Measurements from ENCODE around the gene AK3. TPM values are rescaled to one million over a fixed set of nuclear protein-coding genes. Genes with fewer than 3 reads are reported as not detected.

The AK3 gene
- total and polyA plus RNA-seq, 10 of the 15 experiments (the other 5 are each of a cell fraction or from before 2014, with no cell fraction given) = 14.2 to 86.6 (median 43.9) TPM

- TF ChIP-seq, protein P1, sequence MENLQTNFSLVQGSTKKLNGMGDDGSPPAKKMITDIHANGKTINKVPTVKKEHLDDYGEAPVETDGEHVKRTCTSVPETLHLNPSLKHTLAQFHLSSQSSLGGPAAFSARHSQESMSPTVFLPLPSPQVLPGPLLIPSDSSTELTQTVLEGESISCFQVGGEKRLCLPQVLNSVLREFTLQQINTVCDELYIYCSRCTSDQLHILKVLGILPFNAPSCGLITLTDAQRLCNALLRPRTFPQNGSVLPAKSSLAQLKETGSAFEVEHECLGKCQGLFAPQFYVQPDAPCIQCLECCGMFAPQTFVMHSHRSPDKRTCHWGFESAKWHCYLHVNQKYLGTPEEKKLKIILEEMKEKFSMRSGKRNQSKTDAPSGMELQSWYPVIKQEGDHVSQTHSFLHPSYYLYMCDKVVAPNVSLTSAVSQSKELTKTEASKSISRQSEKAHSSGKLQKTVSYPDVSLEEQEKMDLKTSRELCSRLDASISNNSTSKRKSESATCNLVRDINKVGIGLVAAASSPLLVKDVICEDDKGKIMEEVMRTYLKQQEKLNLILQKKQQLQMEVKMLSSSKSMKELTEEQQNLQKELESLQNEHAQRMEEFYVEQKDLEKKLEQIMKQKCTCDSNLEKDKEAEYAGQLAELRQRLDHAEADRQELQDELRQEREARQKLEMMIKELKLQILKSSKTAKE (IDR thresholded peaks at IDR 0.05; ENCODE audit: low read depth, poor library complexity, severe bottlenecking) = peak; percentile 14
- TF ChIP-seq POU2F2 (IDR thresholded peaks at IDR 0.05; ENCODE audit: borderline replicate concordance, low read depth, low read length) = no peak
- TF ChIP-seq ATF7 (IDR thresholded peaks at IDR 0.05; ENCODE audit: low read depth) = 0 out of 2 replicates have a peak, but pooled peaks have one; percentile 16
- TF ChIP-seq, protein P2, sequence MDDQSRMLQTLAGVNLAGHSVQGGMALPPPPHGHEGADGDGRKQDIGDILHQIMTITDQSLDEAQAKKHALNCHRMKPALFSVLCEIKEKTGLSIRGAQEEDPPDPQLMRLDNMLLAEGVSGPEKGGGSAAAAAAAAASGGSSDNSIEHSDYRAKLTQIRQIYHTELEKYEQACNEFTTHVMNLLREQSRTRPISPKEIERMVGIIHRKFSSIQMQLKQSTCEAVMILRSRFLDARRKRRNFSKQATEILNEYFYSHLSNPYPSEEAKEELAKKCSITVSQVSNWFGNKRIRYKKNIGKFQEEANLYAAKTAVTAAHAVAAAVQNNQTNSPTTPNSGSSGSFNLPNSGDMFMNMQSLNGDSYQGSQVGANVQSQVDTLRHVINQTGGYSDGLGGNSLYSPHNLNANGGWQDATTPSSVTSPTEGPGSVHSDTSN (IDR thresholded peaks at IDR 0.05; ENCODE audit: insufficient replicate concordance, low read depth, low read length) = peak; percentile 17
- 0 out of 4 replicates have a peak, but pooled peaks of 1 of the 2 experiments have one; percentile 23 for TF ChIP-seq EP300 (IDR thresholded peaks at IDR 0.05; ENCODE audit: borderline replicate concordance in 1 of 2, control insufficient read depth in 1 of 2, low read depth in 2 of 2, low read length in 2 of 2)
- TF ChIP-seq, protein P3, sequence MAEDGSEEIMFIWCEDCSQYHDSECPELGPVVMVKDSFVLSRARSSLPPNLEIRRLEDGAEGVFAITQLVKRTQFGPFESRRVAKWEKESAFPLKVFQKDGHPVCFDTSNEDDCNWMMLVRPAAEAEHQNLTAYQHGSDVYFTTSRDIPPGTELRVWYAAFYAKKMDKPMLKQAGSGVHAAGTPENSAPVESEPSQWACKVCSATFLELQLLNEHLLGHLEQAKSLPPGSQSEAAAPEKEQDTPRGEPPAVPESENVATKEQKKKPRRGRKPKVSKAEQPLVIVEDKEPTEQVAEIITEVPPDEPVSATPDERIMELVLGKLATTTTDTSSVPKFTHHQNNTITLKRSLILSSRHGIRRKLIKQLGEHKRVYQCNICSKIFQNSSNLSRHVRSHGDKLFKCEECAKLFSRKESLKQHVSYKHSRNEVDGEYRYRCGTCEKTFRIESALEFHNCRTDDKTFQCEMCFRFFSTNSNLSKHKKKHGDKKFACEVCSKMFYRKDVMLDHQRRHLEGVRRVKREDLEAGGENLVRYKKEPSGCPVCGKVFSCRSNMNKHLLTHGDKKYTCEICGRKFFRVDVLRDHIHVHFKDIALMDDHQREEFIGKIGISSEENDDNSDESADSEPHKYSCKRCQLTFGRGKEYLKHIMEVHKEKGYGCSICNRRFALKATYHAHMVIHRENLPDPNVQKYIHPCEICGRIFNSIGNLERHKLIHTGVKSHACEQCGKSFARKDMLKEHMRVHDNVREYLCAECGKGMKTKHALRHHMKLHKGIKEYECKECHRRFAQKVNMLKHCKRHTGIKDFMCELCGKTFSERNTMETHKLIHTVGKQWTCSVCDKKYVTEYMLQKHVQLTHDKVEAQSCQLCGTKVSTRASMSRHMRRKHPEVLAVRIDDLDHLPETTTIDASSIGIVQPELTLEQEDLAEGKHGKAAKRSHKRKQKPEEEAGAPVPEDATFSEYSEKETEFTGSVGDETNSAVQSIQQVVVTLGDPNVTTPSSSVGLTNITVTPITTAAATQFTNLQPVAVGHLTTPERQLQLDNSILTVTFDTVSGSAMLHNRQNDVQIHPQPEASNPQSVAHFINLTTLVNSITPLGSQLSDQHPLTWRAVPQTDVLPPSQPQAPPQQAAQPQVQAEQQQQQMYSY (CRISPR knock-in tag; IDR thresholded peaks at IDR 0.05) = no peak
- TF ChIP-seq, protein P4, sequence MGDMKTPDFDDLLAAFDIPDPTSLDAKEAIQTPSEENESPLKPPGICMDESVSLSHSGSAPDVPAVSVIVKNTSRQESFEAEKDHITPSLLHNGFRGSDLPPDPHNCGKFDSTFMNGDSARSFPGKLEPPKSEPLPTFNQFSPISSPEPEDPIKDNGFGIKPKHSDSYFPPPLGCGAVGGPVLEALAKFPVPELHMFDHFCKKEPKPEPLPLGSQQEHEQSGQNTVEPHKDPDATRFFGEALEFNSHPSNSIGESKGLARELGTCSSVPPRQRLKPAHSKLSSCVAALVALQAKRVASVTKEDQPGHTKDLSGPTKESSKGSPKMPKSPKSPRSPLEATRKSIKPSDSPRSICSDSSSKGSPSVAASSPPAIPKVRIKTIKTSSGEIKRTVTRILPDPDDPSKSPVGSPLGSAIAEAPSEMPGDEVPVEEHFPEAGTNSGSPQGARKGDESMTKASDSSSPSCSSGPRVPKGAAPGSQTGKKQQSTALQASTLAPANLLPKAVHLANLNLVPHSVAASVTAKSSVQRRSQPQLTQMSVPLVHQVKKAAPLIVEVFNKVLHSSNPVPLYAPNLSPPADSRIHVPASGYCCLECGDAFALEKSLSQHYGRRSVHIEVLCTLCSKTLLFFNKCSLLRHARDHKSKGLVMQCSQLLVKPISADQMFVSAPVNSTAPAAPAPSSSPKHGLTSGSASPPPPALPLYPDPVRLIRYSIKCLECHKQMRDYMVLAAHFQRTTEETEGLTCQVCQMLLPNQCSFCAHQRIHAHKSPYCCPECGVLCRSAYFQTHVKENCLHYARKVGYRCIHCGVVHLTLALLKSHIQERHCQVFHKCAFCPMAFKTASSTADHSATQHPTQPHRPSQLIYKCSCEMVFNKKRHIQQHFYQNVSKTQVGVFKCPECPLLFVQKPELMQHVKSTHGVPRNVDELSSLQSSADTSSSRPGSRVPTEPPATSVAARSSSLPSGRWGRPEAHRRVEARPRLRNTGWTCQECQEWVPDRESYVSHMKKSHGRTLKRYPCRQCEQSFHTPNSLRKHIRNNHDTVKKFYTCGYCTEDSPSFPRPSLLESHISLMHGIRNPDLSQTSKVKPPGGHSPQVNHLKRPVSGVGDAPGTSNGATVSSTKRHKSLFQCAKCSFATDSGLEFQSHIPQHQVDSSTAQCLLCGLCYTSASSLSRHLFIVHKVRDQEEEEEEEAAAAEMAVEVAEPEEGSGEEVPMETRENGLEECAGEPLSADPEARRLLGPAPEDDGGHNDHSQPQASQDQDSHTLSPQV (IDR thresholded peaks at IDR 0.05) = no peak
- no peak for TF ChIP-seq RAD21 (IDR thresholded peaks at IDR 0.05; ENCODE audit: insufficient read depth, low read depth, low read length)
- no peak for TF ChIP-seq SMAD5 (IDR thresholded peaks at IDR 0.05; ENCODE audit: low read depth)
- TF ChIP-seq MYB (IDR thresholded peaks at IDR 0.05; ENCODE audit: borderline replicate concordance, low read depth, low read length) = no peak
- no peak for TF ChIP-seq PAX5 (IDR thresholded peaks at IDR 0.05; ENCODE audit: borderline replicate concordance, low read depth, low read length)
- TF ChIP-seq SUZ12 (IDR thresholded peaks at IDR 0.05; ENCODE audit: unreplicated experiment) = no peak
- no peak for TF ChIP-seq POLR2AphosphoS2 (IDR thresholded peaks at IDR 0.05; ENCODE audit: low read depth, low read length)
- TF ChIP-seq, protein P5, sequence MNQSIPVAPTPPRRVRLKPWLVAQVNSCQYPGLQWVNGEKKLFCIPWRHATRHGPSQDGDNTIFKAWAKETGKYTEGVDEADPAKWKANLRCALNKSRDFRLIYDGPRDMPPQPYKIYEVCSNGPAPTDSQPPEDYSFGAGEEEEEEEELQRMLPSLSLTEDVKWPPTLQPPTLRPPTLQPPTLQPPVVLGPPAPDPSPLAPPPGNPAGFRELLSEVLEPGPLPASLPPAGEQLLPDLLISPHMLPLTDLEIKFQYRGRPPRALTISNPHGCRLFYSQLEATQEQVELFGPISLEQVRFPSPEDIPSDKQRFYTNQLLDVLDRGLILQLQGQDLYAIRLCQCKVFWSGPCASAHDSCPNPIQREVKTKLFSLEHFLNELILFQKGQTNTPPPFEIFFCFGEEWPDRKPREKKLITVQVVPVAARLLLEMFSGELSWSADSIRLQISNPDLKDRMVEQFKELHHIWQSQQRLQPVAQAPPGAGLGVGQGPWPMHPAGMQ (IDR thresholded peaks at IDR 0.05; ENCODE audit: borderline replicate concordance) = no peak
- TF ChIP-seq MXI1 (IDR thresholded peaks at IDR 0.05; ENCODE audit: low read depth, low read length) = no peak
- TF ChIP-seq PAX8 (IDR thresholded peaks at IDR 0.05) = no peak
- TF ChIP-seq IKZF2 (IDR thresholded peaks at IDR 0.05) = peak in 1 of 2 experiments; percentile 45; a peak in 1 of 4 replicates
Measured at GRCh38 chr9:4689687-4690104, 51.3 kb downstream of the AK3 start (continued).
